ENCODE results near the gene CYP19A1.

Gene CYP19A1

DNA sequence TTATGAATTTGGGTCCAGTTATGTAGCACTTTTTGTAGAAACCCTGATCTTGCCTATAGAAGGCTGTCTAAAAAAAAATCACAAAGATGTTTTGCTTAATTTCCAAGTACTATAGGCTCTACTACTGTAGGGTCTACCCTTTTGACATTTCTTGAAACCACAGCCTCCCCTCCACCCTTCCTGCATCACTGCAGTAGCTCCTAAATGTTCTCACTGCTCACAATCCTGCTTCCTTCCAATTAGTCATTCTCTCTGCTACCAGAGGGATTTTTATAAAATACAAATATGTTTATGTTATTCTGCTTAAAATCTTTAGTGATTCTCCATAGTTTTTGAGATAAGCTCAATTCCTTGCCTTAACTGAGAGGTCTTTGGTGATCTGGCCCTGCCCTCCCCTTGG lies 114.0 kb downstream of the CYP19A1 start:
- in situ Hi-C loops (cut with MboI; ENCODE audit: low sequenced_read_pairs): no loop called here

DNA sequence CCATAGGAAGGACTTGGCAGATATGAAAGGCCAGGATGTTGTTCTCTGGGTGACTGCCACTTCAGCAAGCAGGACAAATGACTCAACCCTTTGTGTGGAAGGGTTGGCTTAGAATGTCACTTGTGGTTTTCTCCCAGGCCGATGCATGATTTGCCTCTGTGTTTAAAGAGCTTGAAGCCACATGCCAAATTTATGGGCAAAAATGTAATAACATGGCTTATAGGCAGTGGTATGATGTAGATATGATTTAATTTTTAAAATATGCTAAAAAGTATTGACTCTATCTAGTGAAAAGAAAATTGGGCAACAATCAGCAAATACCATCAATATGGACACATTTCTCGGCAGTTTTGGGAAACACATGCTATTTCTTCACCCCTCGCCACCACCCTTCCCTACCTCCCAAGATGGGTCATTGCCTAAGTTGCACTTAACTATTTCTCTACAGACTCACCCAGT lies 114.6 kb downstream of the CYP19A1 start:
- in situ Hi-C loops (cut with MboI; ENCODE audit: low sequenced_read_pairs): no loop called here

DNA sequence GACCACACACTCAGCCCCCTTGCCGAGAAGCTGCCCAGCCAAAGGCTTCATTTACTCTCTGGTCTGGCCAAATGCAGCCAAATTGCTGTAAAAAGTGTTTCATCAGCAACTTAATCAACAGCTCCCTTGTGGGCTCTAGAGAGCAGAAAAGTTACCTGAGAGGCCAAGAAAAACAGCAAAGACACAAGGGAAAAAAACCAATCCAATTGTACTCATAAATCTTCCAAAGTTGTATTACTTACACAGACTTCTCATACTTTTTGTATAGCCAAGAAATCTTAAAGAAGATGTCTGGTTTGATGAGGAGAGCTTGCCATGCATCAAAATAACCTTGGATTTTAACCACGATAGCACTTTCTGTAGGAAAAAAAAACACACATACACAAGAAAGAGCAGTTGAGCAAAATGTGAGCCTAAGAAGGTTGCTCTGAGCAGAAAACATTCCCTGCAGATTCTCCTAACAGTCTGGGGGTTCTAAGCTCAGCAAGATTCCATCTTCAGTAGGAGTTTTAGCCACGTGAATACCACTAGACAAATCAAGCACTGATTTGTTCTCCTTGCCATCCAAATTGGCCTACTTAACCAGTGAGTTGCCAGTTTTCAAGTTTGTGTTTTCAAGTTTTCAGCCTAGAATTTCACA lies 120.0 kb downstream of the CYP19A1 start:
- in situ Hi-C loops (cut with MboI; ENCODE audit: low sequenced_read_pairs): no loop called here

DNA sequence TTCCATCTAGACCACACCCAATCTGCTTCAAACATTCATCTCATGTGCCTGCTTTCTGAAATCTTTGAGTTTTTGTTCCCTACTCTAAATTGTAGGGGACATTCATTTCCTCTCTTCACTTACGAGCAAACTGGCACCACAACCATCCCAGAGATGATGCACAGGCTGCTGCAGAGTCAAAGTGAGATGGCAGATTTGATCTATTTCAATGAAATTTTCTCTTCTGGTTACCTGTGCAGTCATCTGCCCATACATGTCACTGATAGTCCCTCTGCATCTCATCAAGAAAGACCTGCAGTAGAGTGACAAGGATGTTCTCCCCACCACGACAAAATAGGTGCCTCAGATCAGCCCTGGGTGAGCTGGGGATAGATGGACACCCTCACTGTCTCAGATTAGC lies 125.5 kb downstream of the CYP19A1 start:
- in situ Hi-C loops (cut with MboI; ENCODE audit: low sequenced_read_pairs): no loop called here

DNA sequence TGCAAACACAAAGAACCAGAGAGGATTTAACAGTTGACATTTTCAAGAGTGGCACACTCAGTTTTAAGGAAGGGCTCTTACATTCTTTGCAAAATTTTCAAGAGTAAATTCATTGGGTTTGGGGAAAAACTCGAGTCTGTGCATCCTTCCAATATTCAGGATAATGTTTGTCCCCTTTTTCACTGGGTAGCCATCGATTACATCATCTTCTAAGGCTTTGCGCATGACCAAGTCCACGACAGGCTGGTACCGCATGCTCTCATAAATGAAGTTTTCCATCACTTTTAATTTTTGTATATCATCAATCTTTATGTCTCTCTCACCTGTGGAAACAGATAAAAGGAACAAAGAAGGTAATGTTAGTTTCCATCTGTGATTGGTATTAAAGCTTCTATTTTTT lies 126.2 kb downstream of the CYP19A1 start:
- in situ Hi-C loops (cut with MboI; ENCODE audit: low sequenced_read_pairs): no loop called here

DNA sequence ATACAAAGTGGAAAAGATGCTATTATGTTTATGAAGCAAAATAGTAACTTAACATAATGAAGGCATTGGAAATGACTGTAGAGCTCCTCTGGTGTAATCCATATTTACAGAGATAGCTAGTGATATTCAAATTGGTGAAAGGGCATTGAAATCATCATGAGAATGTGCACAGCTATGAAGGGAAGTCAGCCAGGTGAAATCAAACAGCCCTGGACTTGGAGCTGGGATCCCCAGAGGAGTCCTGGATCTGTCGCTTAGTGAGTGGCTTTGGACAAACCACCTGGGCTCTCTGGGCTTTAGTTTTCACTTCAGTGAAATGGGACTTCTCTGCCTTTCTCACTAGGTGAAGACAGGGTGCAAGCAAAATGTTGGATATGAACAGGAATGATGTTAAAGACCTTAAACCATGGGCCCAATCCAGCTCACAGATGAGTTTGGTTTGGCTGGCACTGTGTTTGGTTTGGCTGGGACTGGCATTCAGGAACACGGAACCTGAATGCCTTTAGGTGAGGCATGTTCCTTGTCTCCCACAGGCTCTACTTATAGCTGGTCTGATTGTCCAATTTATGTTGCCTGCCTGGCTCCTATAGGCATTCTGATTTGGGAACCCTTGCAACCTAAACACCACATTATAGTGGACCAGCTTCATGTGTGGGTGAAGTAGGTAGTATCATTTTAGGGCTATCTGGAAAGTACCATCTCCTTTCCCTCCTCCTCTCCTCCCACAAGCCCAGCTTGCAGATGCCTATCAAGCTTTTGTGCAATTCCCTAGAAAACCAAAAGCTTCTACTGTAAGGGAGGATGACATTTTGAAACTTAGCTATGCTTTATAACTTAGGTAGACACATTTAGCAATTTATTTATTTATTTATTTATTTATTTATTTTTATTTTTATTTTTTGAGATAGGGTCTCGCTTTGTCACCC lies 133.1 kb downstream of the CYP19A1 start:
- in situ Hi-C loops (cut with MboI; ENCODE audit: low sequenced_read_pairs): no loop called here

DNA sequence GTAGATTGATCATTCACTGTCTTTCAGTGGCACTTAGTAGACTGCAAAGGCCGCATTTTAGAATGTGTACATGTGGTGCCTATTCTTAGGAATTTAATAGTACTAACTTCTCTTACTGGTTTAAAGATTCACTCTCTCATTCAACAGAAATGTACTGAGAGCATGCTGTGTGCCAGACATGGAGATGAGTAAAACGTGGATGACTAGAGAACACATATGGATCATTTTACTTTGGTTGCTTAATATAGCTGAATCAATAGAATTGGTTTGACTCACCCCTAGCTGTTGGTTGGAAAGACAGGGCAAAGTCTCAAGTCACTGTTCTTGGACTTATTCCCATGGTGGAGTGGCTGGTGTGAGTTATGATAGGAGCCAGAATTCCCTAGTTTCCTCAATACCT lies 134.6 kb downstream of the CYP19A1 start:
- in situ Hi-C loops (cut with MboI; ENCODE audit: low sequenced_read_pairs): no loop called here

DNA sequence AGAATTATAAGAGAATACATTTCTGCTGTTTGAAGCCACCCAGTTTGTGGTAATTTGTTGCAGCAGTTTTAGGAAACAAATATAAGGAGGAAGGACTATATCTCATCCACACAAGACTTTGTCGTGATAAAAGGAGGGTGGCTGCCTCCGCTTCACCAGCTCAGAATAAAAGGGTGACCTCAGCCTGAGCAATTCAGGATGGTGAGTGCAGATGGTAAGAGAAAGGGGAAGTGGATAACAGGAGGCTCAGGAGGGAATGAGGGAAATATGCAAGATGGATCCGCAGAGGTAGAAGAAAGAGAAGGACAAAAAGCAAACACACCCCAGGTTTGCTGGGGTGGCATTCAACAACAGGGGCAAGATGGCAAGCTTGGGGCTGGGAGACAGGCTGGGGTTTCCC lies 135.6 kb downstream of the CYP19A1 start:
- in situ Hi-C loops (cut with MboI; ENCODE audit: low sequenced_read_pairs): no loop called here

DNA sequence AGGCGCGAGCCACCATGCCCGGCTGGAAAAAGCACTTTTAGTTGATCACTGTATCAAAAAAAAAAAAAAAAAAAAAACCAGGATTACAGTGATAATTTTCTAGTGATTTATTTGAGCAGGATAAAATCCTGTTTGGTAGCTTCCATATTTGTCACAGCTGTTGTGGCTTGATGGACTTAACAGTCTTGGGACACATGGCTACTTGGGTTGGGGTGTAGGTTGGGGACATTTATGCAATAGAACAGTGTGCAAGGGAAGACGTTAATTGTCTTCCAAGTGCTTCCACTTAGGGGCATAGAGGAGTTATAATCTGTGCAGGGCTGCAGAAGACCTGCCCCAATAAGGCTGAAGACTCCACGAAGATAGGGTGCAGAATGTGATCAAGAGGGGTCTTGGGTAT lies 136.8 kb downstream of the CYP19A1 start:
- in situ Hi-C loops (cut with MboI; ENCODE audit: low sequenced_read_pairs): no loop called here

DNA sequence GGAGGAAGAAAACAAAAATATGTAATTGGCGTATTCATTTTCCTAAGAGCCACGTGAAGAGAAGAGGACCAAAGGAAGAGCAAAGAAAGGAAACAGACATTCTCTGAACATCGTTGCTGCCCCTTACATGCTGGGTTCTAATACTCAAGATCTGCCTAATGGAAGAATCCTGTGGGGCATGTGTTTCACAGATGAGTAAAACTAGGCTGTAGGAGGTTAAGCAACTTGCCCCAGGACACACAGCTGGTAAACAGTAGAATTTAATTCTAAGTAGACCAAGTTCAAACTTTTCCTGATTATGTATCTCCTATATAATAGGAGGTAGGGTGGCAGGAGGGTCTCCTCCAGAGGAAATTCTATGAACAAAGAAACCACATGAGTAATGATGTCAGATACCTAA lies 137.6 kb downstream of the CYP19A1 start:
- in situ Hi-C loops (cut with MboI; ENCODE audit: low sequenced_read_pairs): no loop called here

DNA sequence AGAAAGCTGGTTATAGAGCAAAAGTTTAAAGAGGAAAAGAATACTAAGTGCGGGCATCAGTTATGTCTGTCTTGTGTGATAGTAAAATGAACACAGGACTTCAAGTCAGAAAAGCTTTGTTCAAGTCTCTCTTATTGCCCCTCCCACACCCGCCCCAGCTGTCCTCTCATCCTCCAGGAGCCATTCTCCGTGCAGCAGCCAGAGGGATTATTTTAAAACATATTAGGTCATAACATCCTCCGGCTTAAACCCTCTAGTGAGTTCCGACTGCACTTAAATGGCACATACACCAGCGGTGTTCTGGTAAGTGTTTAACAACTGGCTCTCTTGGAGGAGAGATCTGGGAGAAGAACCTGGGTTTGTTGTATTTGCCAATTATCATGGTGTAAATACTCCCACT lies 138.9 kb downstream of the CYP19A1 start:
- in situ Hi-C loops (cut with MboI; ENCODE audit: low sequenced_read_pairs): no loop called here

DNA sequence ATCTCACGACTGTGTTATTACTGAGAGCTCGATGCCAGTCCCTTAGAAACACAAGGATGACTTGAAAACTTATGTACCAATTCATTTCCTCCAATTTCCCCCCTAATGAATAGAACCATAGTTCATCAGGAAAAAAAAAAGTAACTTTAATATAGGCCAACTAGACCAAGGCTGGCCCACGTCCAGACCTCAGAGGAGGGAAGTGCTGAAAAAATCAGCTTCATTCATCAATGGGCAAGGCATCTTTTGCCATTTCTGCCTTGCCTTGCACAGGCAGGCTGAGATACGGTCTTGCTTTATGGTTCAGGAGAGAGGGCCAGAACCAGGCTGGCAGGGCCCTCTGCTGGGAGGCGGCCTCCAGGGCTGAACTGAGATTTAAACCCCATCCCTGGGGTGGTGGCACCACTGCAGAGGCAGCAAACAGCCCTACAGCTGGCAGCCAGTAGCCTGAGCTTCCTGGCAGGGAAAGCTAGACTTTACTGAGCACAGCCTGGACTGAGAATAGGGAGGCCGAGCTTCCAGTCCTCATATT lies 139.6 kb downstream of the CYP19A1 start:
- in situ Hi-C loops (cut with MboI; ENCODE audit: low sequenced_read_pairs): no loop called here

DNA sequence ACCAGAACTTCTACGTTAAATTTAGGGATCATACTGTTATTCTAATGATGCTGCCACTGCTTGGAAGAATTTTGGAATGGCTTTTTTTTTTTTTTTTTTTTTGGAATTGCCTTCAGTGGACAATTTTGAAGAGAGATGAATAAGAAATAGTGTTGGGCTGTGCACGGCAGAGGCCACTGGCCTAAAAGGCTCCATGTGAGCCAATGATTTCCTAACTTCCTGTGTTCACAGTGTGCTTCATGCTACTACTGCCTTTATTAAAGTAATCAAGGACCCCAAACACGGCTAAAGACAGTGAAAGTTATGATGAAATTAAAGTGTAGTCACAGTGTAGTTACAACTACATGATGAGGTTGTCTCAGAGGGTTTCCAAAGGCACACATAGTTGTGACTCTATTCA lies 142.9 kb downstream of the CYP19A1 start:
- in situ Hi-C loops (cut with MboI; ENCODE audit: low sequenced_read_pairs): no loop called here

DNA sequence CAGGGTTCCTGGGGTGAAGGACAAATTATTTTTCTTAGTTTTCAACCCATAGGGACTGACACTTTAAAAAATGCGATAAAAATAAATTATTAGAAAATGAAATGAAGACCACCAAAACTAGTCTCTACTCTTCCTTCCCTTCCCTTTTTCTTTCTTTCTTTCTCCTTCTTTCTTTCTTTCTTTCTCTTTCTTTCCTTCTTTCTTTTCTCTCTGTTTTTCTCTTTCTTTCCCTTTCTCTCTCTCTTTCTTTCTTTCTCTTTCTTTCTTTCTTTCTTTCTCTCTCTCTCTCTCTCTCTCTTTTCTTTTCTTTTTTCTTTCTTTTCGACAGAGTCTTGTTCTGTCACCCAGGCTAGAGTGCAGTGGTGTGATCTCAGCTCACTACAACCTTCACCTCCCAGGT lies 144.4 kb downstream of the CYP19A1 start:
- in situ Hi-C loops (cut with MboI; ENCODE audit: low sequenced_read_pairs): no loop called here

DNA sequence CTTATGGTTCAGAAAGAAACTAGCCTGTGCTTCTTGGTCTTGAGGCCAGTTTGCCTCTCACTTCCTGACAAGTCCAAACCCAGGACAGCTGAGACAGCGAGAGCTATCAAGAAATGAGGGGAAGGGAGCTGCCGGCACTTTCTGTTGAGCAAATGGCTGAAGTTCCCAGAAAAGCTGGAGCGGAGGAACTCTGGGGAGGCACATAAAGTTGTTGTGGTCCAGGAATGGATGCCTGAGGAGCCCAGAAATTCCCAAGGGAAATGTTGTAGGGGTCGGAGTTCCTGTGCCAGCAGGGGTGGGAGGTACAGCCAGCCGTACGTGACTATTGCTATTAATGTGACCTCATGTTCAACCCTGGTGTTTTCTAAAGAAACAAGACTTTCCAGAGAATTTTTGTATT lies 144.9 kb downstream of the CYP19A1 start:
- in situ Hi-C loops (cut with MboI; ENCODE audit: low sequenced_read_pairs): no loop called here

DNA sequence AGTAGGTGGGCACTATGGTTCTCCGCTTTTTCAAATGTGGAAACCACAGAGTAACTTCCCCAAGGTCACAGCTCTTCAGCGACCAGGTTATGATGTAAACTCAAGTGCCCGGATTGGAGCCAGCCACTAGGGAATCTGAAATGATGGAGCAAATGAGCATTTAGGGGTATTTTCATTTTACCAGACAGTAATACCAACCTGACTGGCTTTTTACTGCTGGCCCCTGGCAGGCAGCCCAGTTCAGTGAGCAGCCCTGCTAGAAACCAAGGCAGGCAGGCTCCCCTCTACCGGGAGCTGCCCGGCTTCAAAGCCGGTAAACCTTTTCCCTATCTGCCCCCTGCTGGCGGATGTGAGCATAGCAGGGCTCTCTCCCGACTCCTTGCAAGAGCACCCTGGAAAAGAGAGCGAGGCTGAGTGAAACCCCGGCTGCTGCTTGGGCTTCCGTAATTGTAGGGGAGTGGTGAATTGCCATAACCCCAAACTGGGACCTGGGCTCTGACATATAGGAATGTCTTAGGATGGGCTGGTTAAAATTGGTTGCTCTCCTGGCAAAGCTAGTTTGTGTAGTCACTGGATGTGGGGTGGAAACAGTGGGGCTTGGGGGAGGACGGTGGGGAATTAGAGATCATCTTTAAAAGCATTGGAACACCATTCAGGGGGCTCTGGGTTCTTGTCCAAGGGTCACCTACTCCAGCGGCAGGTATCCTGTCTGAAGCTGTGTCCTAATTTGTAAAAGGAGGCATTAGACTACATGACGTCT lies 145.7 kb downstream of the CYP19A1 start:
- in situ Hi-C loops (cut with MboI; ENCODE audit: low sequenced_read_pairs): no loop called here

DNA sequence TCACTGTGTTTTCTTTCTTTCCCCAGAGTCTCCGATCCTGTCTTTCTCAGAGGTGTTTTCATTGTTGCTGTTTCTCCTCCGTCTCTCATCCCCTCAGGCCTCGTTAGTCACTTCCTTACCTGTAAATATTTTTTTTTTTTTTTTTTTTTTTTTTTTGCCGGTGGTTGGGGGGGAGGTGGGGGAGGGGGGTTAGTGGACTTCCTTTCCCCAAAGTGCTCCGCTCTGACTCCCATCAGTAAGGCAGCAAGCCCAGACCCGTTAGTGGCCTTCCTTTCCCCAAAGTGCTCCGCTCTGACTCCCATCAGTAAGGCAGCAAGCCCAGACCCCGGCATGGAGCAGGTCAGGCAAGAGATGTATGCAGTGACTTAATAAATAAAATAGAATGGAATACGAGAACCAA lies 146.6 kb downstream of the CYP19A1 start:
- in situ Hi-C loops (cut with MboI; ENCODE audit: low sequenced_read_pairs): no loop called here

DNA sequence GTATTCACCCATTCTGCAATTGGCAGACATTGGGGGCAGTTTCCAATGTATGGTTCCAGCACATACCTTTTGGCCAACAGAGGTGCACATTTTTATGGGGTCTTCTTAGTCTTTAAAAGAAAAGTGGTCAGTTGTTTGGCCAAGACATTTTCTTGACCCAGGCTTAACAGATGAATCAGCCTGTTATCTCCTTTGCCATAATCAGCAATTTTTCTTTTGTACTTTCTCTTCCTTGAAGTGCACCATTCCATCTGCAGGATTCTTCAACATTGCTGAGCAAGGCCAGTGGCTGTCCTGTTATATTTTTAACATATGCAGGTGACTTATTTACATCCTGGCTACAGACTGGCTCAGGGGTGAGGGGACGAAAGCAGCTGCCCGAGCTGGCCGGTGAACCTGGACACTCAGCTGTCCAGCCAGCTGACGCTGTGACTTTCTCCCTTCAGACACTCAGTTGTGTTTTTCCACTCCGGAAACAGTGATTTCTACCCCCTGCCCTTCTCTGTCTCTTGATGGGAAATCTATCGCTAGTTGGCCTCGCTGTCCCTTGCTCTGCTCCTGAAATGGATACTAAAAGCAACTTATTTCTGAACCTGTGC lies 147.2 kb downstream of the CYP19A1 start:
- in situ Hi-C loops (cut with MboI; ENCODE audit: low sequenced_read_pairs): no loop called here

DNA sequence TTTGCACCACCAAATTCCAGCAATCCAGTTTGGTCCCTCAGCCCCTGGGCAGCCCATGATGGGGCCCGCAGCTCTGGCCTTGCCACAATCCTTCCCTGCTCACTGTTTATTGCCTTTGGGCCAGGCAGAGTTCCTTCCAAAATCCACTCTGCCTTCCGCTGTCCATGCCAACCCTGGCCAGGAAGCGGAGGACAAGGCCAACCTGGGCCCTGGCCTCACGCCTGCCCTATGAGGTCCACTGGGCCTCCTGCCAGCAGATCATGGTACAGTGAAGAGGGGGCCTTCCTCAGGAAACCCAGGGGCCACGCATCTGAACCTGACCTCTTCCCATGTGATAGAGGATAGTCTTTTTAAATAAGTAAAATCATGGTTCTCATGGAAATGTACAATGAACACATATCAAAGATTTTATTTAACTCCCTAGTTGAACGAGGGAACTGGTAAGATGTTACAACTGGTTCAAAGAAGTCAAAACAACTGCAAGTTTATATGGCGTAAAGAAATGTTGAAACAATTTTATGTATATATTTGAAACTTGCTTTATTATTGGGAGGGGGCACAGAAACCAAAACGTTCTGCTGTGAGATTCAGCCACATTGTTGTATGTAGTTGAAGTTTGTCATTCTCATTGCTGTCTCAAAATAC lies 147.8 kb downstream of the CYP19A1 start:
- in situ Hi-C loops (cut with MboI; ENCODE audit: low sequenced_read_pairs): no loop called here

DNA sequence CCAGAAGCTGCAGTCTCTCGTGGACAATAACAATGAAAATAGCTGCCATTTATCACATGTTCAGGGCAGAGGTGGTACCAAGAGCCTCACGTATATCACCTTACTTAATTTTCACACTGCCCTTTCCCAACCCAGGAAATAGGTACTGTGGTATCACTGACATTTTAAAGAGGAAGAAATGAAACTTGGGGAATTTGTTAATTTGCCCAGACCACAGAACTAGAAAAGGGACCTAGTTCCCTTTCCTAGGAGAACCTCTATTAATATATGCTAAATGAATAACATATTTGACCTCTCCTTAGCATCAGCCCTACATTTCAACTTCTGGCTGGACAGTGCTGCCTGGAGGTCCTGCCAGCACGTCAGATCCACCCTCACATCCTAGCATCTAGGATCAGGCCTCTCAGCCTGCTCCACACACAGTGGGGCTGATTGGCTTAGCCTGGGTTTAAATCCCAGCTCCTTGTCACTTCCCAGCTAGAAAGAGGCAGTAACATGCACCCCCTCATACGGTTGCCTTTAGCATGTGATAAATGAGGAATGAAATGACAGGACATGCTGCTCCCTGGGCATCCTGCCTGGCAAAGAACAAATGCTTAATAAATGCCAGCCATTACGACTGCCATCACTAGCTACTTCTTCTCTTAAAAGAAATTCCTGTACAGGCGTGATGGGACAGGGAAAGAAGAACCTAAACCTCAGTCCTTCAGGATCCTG lies 148.6 kb downstream of the CYP19A1 start:
- in situ Hi-C loops (cut with MboI; ENCODE audit: low sequenced_read_pairs): no loop called here
